Activated CD4-positive, alpha-beta memory T cell treated with anti-CD3 and anti-CD28 coated beads for 36 hours (primary cell): ENCODE results near the gene C1RL. TPM values are rescaled to one million over a fixed set of nuclear protein-coding genes. Genes with fewer than 3 reads are reported as not detected.
"Not testable (repeated sequence)": the region's sequence is repeated elsewhere in the genome, so short reads cannot be mapped to it uniquely, and the experiment has no call there.

Experiments used
- CTCF ChIA-PET: fragments of 350-600 bp; sonication (Branson Sonifier 250); formaldehyde crosslinking; loops from one replicate; lab custom pipeline; 2021; ENCODE audit warnings: antibody characterized with exemption, inconsistent platforms; lab: Charles Lee
- POLR2A ChIA-PET: fragments of 350-600 bp; sonication (Branson Sonifier 250); formaldehyde crosslinking; loops from one replicate; lab custom pipeline; 2021; ENCODE audit warnings: antibody characterized with exemption; lab: Charles Lee
- DNase-seq: peaks from one replicate; pipeline ENCODE4 v3.0.0-alpha.2; 2020
- H3K27ac Mint-ChIP-seq: one replicate; pipeline ENCODE4 v1.8.0; 2021; ENCODE audit warnings: mixed read lengths
- H3K27me3 Mint-ChIP-seq: one replicate; pipeline ENCODE4 v1.8.0; 2021; ENCODE audit warnings: mixed read lengths
- H3K36me3 Mint-ChIP-seq: one replicate; pipeline ENCODE4 v1.8.0; 2021; ENCODE audit warnings: mixed read lengths
- H3K4me1 Mint-ChIP-seq: one replicate; pipeline ENCODE4 v1.8.0; 2021; ENCODE audit warnings: low read depth, mixed read lengths
- H3K4me3 Mint-ChIP-seq: one replicate; pipeline ENCODE4 v1.8.0; 2021; ENCODE audit warnings: mild to moderate bottlenecking, mixed read lengths
- H3K9me3 Mint-ChIP-seq: one replicate; pipeline ENCODE4 v1.8.0; 2021; ENCODE audit warnings: mixed read lengths
- intact Hi-C: fragments of 100-400 bp; cut with micrococcal nuclease; formaldehyde crosslinking; loops from one replicate; pipeline ENCODE4 v1.15.1; 2023
- total RNA-seq, 2 experiments: library from RNA; stranded (reverse); gene quantifications; one replicate each; pipeline ENCODE4 v1.2.3, GENCODE V29; 2021

Gene C1RL
- total RNA-seq, 2 experiments from 2014 or later, result 17.1 to 22.6 TPM

- peaks cover 19% of the 10 kb centered on the region for H3K27me3 Mint-ChIP-seq
- DNase-seq, result no peak
- H3K4me3 Mint-ChIP-seq, result no peak overlapping the region
These were observed 50.7 kb downstream of the C1RL start for GRCh38 chr12:7058163-7058845.

GRCh38 chr12:7055736-7056135 lies 53.3 kb downstream of the C1RL start:
- H3K27ac Mint-ChIP-seq, DNase-seq, H3K4me3 Mint-ChIP-seq, H3K4me1 Mint-ChIP-seq, intact Hi-C loops, H3K36me3 Mint-ChIP-seq, H3K9me3 Mint-ChIP-seq: not testable (repeated sequence)
- ChIA-PET CTCF (interaction anchor here (1.3 kb wide), 1 partner anchor 107 kb away, joined by 3 read pairs; no protein-coding TSS in a partner anchor), POLR2A (interaction anchor here (1.3 kb wide), 1 partner anchor 53 kb away, joined by 3 read pairs; no protein-coding TSS in a partner anchor)
- H3K27me3 Mint-ChIP-seq, result peaks cover 19% of the 10 kb centered on the region

More at GRCh38 chr12:7058163-7058845, 50.7 kb downstream of the C1RL start:
- intact Hi-C loops, result no loop called here
- H3K9me3 Mint-ChIP-seq, result no peaks in the 10 kb centered on the region
- H3K4me1 Mint-ChIP-seq, result no peaks in the 10 kb centered on the region
- POLR2A ChIA-PET, result no interaction called here
- H3K27ac Mint-ChIP-seq, result no peak overlapping the region
- CTCF ChIA-PET, result no interaction called here
- H3K36me3 Mint-ChIP-seq, result no peaks in the 10 kb centered on the region

- Mint-ChIP-seq H3K36me3 (no peaks in the 10 kb centered on the region), H3K4me3 (no peak overlapping the region), H3K27ac (no peak overlapping the region), H3K9me3 (no peaks in the 10 kb centered on the region), H3K27me3 (peaks cover 11% of the 10 kb centered on the region), H3K4me1 (no peaks in the 10 kb centered on the region)
- ChIA-PET CTCF (interaction anchor here (1.4 kb wide), 1 partner anchor 37 kb away, joined by 3 read pairs; the partner anchor contains the start of gene LPCAT3), POLR2A (no interaction called here)
- DNase-seq, result no peak
- intact Hi-C loops, result no loop called here
These were observed 54.1 kb downstream of the C1RL start for GRCh38 chr12:7054925-7055324.

GRCh38 chr12:7049973-7050372 lies 59.0 kb downstream of the C1RL start:
- H3K27me3 Mint-ChIP-seq, POLR2A ChIA-PET, H3K4me3 Mint-ChIP-seq, CTCF ChIA-PET, H3K9me3 Mint-ChIP-seq, H3K36me3 Mint-ChIP-seq, H3K27ac Mint-ChIP-seq, H3K4me1 Mint-ChIP-seq, DNase-seq: not testable (repeated sequence)
- intact Hi-C loops, result loop anchor here (10.0 kb wide), 1 partner anchor 45 kb away; the partner anchor contains the start of gene C1R

- H3K27me3 Mint-ChIP-seq, DNase-seq, H3K4me1 Mint-ChIP-seq, POLR2A ChIA-PET, H3K27ac Mint-ChIP-seq, H3K4me3 Mint-ChIP-seq, H3K9me3 Mint-ChIP-seq, H3K36me3 Mint-ChIP-seq: not testable (repeated sequence)
- CTCF ChIA-PET, result interaction anchor here (1.1 kb wide), 1 partner anchor 63 kb away, joined by 5 read pairs; no protein-coding TSS in a partner anchor
- intact Hi-C loops, result loop anchor here (10.0 kb wide), 1 partner anchor 45 kb away; the partner anchor contains the start of gene C1R
These were observed 59.5 kb downstream of the C1RL start for GRCh38 chr12:7049445-7049951.

- H3K27ac Mint-ChIP-seq, result no peak overlapping the region
- ChIA-PET CTCF (no interaction called here), POLR2A (no interaction called here)
- no peaks in the 10 kb centered on the region for H3K9me3 Mint-ChIP-seq
- DNase-seq, result no peak
- intact Hi-C loops, result loop anchor here (10.0 kb wide), 1 partner anchor 47 kb away; the partner anchor contains the start of gene C1R
- H3K4me1 Mint-ChIP-seq, result peaks cover 7% of the 10 kb centered on the region
- no peaks in the 10 kb centered on the region for H3K27me3 Mint-ChIP-seq
- no peaks in the 10 kb centered on the region for H3K36me3 Mint-ChIP-seq
- H3K4me3 Mint-ChIP-seq, result no peak overlapping the region
These were observed 61.7 kb downstream of the C1RL start for GRCh38 chr12:7047306-7047705.

- no peak for DNase-seq
- CTCF ChIA-PET, result no interaction called here
These were observed 62.5 kb downstream of the C1RL start for GRCh38 chr12:7046383-7047105.

GRCh38 chr12:7045913-7046312 lies 63.1 kb downstream of the C1RL start:
- POLR2A ChIA-PET, result no interaction called here
- Mint-ChIP-seq H3K36me3 (no peaks in the 10 kb centered on the region), H3K9me3 (no peaks in the 10 kb centered on the region), H3K4me3 (no peak overlapping the region), H3K27ac (no peak overlapping the region), H3K4me1 (peaks cover 7% of the 10 kb centered on the region), H3K27me3 (no peaks in the 10 kb centered on the region)
- intact Hi-C loops, result loop anchor here (10.0 kb wide), 1 partner anchor 49 kb away; the partner anchor contains the start of gene C1R
- DNase-seq, result no peak
- CTCF ChIA-PET, result no interaction called here

More at GRCh38 chr12:7046383-7047105, 62.5 kb downstream of the C1RL start:
- Mint-ChIP-seq H3K36me3 (no peaks in the 10 kb centered on the region), H3K4me1 (peaks cover 7% of the 10 kb centered on the region), H3K4me3 (no peak overlapping the region), H3K9me3 (no peaks in the 10 kb centered on the region), H3K27ac (no peak overlapping the region), H3K27me3 (no peaks in the 10 kb centered on the region)
- intact Hi-C loops, result loop anchor here (10.0 kb wide), 1 partner anchor 48 kb away; the partner anchor contains the start of gene C1R
- POLR2A ChIA-PET, result no interaction called here

Other genes starting within 250 kb of the C1RL start
- 1,000 to 10,000 TPM; 1,432 to 1,495 TPM for gene TPI1, start 241.7 kb downstream of the C1RL start, total RNA-seq
- gene SPSB2, start 235.9 kb downstream of the C1RL start, total RNA-seq, result 1 to 10 TPM; 3.8 to 4.7 TPM
- 1 to 10 TPM; 6.8 to 7.8 TPM for gene LRRC23, start 204.4 kb downstream of the C1RL start, total RNA-seq
- 100 to 1,000 TPM; 185 to 193 TPM for gene ENO2, start 194.6 kb downstream of the C1RL start, total RNA-seq
- 10 to 100 TPM; 34.8 to 37.8 TPM for gene ATN1, start 181.3 kb downstream of the C1RL start, total RNA-seq
- gene RNU7-1, start 165.4 kb downstream of the C1RL start, total RNA-seq, result not detected
- gene C12orf57, start 165.2 kb downstream of the C1RL start, total RNA-seq, result 100 to 1,000 TPM; 257 to 272 TPM
- 100 to 1,000 TPM; 321 to 324 TPM for gene PTPN6, start 157.9 kb downstream of the C1RL start, total RNA-seq
- 100 to 1,000 TPM; 334 to 346 TPM for gene PHB2, start 138.6 kb downstream of the C1RL start, total RNA-seq
- gene EMG1, start 138.3 kb downstream of the C1RL start, total RNA-seq, result 10 to 100 TPM; 76.5 to 81.5 TPM
- 10 to 100 TPM; 18.3 to 20.5 TPM for gene LPCAT3, start 90.7 kb downstream of the C1RL start, total RNA-seq
- gene C1S, start 48.5 kb downstream of the C1RL start, total RNA-seq, result 1 to 10 TPM; 1.7 to 2.0 TPM
- 1 to 10 TPM; 1.4 to 2.2 TPM for gene C1R, start 16.8 kb downstream of the C1RL start, total RNA-seq
- under 1 TPM in 1 of 2 experiments, not detected in 1; 0.21 TPM for gene RBP5, start 19.7 kb upstream of the C1RL start, total RNA-seq
- 10 to 100 TPM; 40.1 to 44.7 TPM for gene CLSTN3, start 21.2 kb upstream of the C1RL start, total RNA-seq
- 10 to 100 TPM; 26.0 to 27.9 TPM for gene PEX5, start 80.5 kb upstream of the C1RL start, total RNA-seq
- gene ACSM4, start 194.9 kb upstream of the C1RL start, total RNA-seq, result not detected